MCF 10A (cell line): Measurements from ENCODE around the gene PTEN. TPM values are rescaled to one million over a fixed set of nuclear protein-coding genes. Genes with fewer than 3 reads are reported as not detected.
"Not testable (repeated sequence)": the region's sequence is repeated elsewhere in the genome, so short reads cannot be mapped to it uniquely, and the experiment has no call there.

Experiments
- BruUV-seq: library from RNA; stranded (reverse); fragments of 400-500 nt; replicated peaks from 2 replicates; lab custom pipeline; 2021; lab: Mats Ljungman, UMichigan
- CTCF ChIA-PET: fragments of 300-600 bp; sonication (Branson Sonifier 250); formaldehyde crosslinking; extraction: SDS; loops from one replicate; lab custom pipeline; 2021; ENCODE audit warnings: antibody characterized with exemption, inconsistent platforms; lab: Yijun Ruan, JAX
- POLR2A ChIA-PET: fragments of 300-600, 350-650 bp; sonication (Branson Sonifier 250); formaldehyde crosslinking; extraction: SDS; loops from one replicate; lab custom pipeline; 2020; ENCODE audit warnings: antibody characterized with exemption, inconsistent platforms; lab: Yijun Ruan, JAX
- DNase-seq: peaks from one replicate; pipeline ENCODE4 v3.0.0-alpha.2; 2018; ENCODE audit not compliant: unreplicated experiment
- H3K27ac Mint-ChIP-seq: one replicate; pipeline ENCODE4 v1.8.0; 2022; ENCODE audit warnings: mild to moderate bottlenecking, low read depth, mixed read lengths; ENCODE audit not compliant: unreplicated experiment
- H3K27me3 Mint-ChIP-seq: one replicate; pipeline ENCODE4 v1.8.0; 2022; ENCODE audit warnings: mixed read lengths; ENCODE audit not compliant: insufficient read depth, unreplicated experiment
- H3K36me3 Mint-ChIP-seq: one replicate; pipeline ENCODE4 v1.8.0; 2022; ENCODE audit warnings: mild to moderate bottlenecking, moderate library complexity, mixed read lengths; ENCODE audit not compliant: insufficient read depth, unreplicated experiment
- H3K4me1 Mint-ChIP-seq: one replicate; pipeline ENCODE4 v1.8.0; 2022; ENCODE audit warnings: mixed read lengths; ENCODE audit not compliant: insufficient read depth, unreplicated experiment
- H3K4me3 Mint-ChIP-seq: one replicate; pipeline ENCODE4 v1.8.0; 2022; ENCODE audit warnings: mild to moderate bottlenecking, moderate library complexity, mixed read lengths; ENCODE audit not compliant: unreplicated experiment
- H3K9me3 Mint-ChIP-seq: one replicate; pipeline ENCODE4 v1.8.0; 2022; ENCODE audit warnings: mixed read lengths; ENCODE audit not compliant: unreplicated experiment
- intact Hi-C: fragments of 100-400 bp; cut with micrococcal nuclease; formaldehyde crosslinking; loops from 2 replicates; pipeline ENCODE4 v1.14.1; 2022
- total RNA-seq: library from RNA; stranded (reverse); gene quantifications from 2 replicates; pipeline ENCODE4 v1.2.3, GENCODE V29; 2022
- TF ChIP-seq, protein P1 (sequence below): fragments of 200-600 bp; IDR thresholded peaks from one replicate; pipeline ENCODE4 v1.8.0; 2022; ENCODE audit warnings: antibody characterized with exemption, mild to moderate bottlenecking; ENCODE audit not compliant: unreplicated experiment

PTEN gene
- total RNA-seq, 1 experiment from 2014 or later = 64.1 TPM

DNA sequence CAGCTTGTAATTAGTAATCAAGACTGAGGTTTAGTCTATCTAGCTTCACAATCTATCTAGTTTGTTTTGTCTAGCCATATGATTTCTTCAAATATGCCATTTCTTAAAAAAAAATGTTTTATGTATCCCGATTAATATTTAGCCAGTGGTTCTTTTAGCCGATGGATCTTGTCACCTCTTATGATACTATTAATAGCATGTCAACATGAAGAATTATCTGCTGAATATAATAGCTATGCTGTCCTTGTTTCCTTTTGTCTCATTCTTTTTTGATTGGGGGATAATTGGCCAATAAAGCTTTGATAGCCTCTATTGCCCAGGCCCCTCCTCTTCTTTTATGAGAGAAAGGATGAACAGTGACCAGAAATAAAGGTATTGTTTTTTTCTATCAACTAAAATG is 32.8 kb downstream of the PTEN start:
- H3K27me3 Mint-ChIP-seq = no peaks in the 10 kb centered on the region
- no TSS peak for BruUV-seq
- no peaks in the 10 kb centered on the region for H3K4me1 Mint-ChIP-seq
- no peak overlapping the region for H3K4me3 Mint-ChIP-seq
- CTCF ChIA-PET = no interaction called here
- POLR2A ChIA-PET = interaction anchor here (0.7 to 1.9 kb wide), 3 partner anchors 14 to 26 kb away, joined by 3 to 8 read pairs (median 4); no protein-coding TSS in a partner anchor
- TF ChIP-seq, protein P1, sequence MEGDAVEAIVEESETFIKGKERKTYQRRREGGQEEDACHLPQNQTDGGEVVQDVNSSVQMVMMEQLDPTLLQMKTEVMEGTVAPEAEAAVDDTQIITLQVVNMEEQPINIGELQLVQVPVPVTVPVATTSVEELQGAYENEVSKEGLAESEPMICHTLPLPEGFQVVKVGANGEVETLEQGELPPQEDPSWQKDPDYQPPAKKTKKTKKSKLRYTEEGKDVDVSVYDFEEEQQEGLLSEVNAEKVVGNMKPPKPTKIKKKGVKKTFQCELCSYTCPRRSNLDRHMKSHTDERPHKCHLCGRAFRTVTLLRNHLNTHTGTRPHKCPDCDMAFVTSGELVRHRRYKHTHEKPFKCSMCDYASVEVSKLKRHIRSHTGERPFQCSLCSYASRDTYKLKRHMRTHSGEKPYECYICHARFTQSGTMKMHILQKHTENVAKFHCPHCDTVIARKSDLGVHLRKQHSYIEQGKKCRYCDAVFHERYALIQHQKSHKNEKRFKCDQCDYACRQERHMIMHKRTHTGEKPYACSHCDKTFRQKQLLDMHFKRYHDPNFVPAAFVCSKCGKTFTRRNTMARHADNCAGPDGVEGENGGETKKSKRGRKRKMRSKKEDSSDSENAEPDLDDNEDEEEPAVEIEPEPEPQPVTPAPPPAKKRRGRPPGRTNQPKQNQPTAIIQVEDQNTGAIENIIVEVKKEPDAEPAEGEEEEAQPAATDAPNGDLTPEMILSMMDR = no peak
- no peak for DNase-seq
- peaks cover under 1% of the 10 kb centered on the region for H3K9me3 Mint-ChIP-seq
- H3K27ac Mint-ChIP-seq = no peak overlapping the region
- peaks cover 28% of the 10 kb centered on the region for H3K36me3 Mint-ChIP-seq
- intact Hi-C loops = no loop called here

- H3K9me3 Mint-ChIP-seq = peaks cover 15% of the 10 kb centered on the region
- CTCF ChIA-PET, H3K27ac Mint-ChIP-seq, H3K4me3 Mint-ChIP-seq, DNase-seq, H3K27me3 Mint-ChIP-seq, BruUV-seq, intact Hi-C loops: not testable (repeated sequence)
- POLR2A ChIA-PET = interaction anchor here (1.0 kb wide), 1 partner anchor 35 kb away, joined by 3 read pairs; the partner anchor contains the start of genes KLLN and PTEN
- H3K4me1 Mint-ChIP-seq = peaks cover 11% of the 10 kb centered on the region
- H3K36me3 Mint-ChIP-seq = peaks cover 39% of the 10 kb centered on the region
These were observed 34.5 kb downstream of the PTEN start for GRCh38 chr10:87897957-87898356.

DNA sequence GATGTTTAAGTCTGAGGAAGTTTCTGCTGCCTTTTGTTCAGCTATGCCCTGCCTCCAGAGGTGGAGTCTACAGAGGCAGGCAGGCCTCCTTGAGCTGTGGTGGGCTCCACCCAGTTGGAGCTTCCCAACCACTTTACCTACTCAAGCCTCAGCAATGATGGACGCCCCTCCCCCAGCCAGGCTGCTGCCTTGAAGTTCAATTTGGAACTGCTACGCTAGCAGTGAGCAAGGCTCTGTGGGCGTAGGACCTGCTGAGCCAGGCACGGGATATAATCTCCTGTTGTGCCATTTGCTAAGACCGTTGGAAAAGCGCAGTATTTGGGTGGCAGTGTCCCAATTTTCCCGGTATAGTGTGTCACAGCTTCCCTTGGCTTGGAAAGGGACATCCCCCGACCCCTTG is 40.0 kb downstream of the PTEN start:
- intact Hi-C loops, H3K27ac Mint-ChIP-seq, H3K27me3 Mint-ChIP-seq, BruUV-seq, H3K4me3 Mint-ChIP-seq, DNase-seq, CTCF ChIA-PET: not testable (repeated sequence)
- Mint-ChIP-seq H3K4me1 (peaks cover 18% of the 10 kb centered on the region), H3K36me3 (peaks cover 47% of the 10 kb centered on the region), H3K9me3 (peaks cover 15% of the 10 kb centered on the region)
- POLR2A ChIA-PET = interaction anchor here (1.0 kb wide), 2 partner anchors 19 to 20 kb away, joined by 3 to 5 read pairs; no protein-coding TSS in a partner anchor

DNA sequence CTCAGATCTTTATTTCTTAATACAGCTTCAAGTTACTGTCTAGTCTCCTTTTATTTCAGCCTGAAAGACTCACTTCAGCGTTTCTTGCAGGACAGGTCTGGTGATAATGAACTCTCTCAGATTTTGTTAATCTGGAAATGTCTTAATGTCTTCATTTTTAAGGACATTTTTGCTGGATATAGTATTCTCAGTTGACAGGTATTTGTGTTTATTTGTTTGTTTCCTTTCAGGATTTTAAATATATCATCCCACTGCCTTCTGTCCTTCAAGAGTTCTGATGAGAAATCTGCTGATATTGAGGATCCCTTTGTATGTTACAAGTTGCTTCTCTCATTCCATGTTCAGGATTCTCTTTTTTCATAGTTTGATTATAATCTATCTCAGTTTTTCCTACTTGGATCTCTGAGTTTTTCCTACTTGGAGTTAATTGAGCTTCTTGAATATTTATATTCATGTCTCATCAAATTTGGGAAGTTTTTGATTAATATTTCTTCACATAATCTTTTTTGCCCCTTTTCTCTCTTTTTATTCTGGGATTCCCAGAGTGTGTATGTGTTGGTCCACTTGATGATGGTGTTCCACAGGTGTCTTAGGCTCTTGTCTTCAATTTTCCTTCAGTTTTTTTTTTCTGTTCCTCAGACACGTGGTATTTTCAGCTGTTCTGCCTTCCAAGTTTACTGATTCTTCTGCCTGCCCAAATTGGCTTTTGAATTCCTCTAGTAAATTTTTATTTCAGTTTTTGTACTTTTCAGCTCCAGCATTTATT is 49.9 kb downstream of the PTEN start:
- no peak for DNase-seq
- Mint-ChIP-seq H3K4me3 (no peak overlapping the region), H3K27me3 (no peaks in the 10 kb centered on the region), H3K9me3 (peaks cover 9% of the 10 kb centered on the region), H3K36me3 (peaks cover 44% of the 10 kb centered on the region), H3K4me1 (peaks cover 36% of the 10 kb centered on the region), H3K27ac (no peak overlapping the region)
- ChIA-PET POLR2A (interaction anchor here (0.6 to 1.1 kb wide), 3 partner anchors 22 to 514 kb away, joined by 3 to 5 read pairs (median 3); no protein-coding TSS in a partner anchor), CTCF (interaction anchor here (0.6 kb wide), 1 partner anchor 22 kb away, joined by 3 read pairs; no protein-coding TSS in a partner anchor)
- TF ChIP-seq, protein P1 = no peak
- intact Hi-C loops = no loop called here
- BruUV-seq = no TSS peak

- TF ChIP-seq, protein P1 = no peak
- H3K4me3 Mint-ChIP-seq = no peak overlapping the region
- peaks cover 9% of the 10 kb centered on the region for H3K9me3 Mint-ChIP-seq
- H3K27ac Mint-ChIP-seq = peak overlapping the region; percentile 11
- H3K27me3 Mint-ChIP-seq = no peaks in the 10 kb centered on the region
- no peak for DNase-seq
- ChIA-PET CTCF (no interaction called here), POLR2A (interaction anchor here (0.9 to 2.3 kb wide), 2 partner anchors 20 to 39 kb away, joined by 3 to 8 read pairs; no protein-coding TSS in a partner anchor)
- peaks cover 44% of the 10 kb centered on the region for H3K36me3 Mint-ChIP-seq
- no TSS peak for BruUV-seq
- intact Hi-C loops = no loop called here
- H3K4me1 Mint-ChIP-seq = peaks cover 49% of the 10 kb centered on the region
These were observed 52.0 kb downstream of the PTEN start for GRCh38 chr10:87915406-87915805.
